NCI-H524 (cell line): ENCODE data around the gene ATP2B2.

Experiments used
- DNase-seq, 2 experiments: peaks; one replicate each; lab custom pipeline; 2025; lab: John Stamatoyannopoulos, UW

The ATP2B2 gene

DNA sequence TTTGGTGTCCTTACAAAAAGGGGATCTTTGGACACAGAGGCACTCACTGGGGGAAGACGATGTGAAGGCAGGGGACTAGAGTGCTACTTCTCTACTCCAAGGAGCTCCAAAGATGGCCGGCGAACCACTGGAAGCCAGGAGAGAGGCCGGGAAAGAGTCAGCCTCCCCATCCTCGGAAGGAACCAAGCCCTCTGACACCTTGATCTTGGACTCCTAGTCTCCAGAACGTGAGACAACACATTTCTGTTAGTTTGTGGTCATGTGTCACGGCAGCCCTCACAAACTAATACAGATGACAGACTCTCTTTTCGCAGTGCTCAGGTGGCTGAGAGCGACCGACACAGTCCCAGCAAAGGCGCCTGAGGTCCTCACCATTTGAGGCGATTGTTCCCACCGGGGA lies 24.4 kb upstream of the ATP2B2 start:
- DNase-seq, result no peak

DNA sequence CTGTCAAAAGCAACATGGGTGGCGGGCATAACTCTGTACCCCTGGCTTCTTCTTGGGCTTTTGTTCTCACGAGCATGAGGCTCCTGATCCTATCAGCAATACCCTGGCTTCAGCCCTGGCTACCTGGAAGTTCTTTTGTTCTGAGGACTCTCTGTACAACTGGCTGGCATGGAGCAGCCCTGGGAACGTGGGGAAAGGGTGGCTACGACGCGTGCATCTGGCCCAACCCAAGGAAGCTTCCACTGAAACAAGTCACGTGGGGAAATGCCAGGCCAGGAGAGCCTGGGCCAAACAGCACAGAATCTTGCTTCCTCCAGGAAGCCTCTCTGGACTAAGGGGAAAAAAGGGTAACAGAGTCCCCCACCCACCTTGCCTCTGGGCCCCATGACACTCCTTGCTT lies 22.7 kb upstream of the ATP2B2 start:
- DNase-seq, result no peak

- no peak for DNase-seq
Observed at GRCh38 chr3:10527295-10528001, 22.1 kb upstream of the ATP2B2 start.

- DNase-seq, result no peak
Observed at GRCh38 chr3:10526366-10526765, 21.0 kb upstream of the ATP2B2 start.

DNA sequence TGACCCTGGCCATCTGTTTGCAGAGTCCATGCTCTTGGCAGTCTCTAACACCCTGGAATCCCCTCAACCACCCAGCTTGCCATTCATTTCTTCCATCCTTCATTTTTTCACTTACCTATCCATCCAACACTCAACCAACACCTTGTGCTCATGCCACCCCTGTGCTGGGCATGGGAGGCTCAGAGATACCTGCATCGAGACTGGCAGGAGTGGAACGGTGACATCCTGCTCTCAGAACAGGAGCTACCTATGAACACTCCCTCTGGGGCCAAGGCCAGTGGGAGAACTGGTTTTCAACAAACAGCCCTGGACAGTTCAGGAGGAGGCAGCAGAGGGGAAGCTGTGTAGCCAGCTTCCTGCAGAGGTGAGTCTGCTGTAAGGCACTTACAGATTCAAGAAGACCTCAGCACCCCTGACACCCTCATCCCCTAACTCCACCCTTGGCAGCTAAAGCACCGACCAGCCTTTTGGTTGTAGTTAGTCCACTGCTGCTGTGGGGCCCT lies 19.5 kb upstream of the ATP2B2 start:
- no peak for DNase-seq

DNA sequence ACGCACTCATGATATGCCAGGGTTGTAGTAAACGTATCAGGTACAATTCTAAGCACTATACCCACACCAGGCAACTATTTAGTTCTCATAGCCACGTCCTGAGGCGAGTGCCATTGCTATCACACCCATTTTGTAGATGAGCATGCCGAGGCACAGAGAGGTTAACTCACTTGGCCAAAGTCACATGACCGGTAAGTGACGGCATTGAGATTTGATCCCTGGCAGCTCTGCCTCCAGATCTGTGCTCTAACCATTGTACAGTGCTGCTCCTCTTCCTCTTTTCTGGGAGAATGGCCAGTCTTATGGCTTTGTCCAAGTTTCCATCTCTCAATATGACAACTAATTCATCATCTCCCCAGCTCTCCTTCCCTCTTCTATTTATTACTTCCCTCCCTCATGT lies 18.9 kb upstream of the ATP2B2 start:
- no peak for DNase-seq

- DNase-seq, result no peak
Observed at GRCh38 chr3:10523561-10523960, 18.2 kb upstream of the ATP2B2 start.

- DNase-seq, result peak; percentile 61 to 81
Observed at GRCh38 chr3:10522646-10523303, 17.4 kb upstream of the ATP2B2 start.

GRCh38 chr3:10521772-10522441 lies 16.5 kb upstream of the ATP2B2 start:
- DNase-seq, result no peak

DNA sequence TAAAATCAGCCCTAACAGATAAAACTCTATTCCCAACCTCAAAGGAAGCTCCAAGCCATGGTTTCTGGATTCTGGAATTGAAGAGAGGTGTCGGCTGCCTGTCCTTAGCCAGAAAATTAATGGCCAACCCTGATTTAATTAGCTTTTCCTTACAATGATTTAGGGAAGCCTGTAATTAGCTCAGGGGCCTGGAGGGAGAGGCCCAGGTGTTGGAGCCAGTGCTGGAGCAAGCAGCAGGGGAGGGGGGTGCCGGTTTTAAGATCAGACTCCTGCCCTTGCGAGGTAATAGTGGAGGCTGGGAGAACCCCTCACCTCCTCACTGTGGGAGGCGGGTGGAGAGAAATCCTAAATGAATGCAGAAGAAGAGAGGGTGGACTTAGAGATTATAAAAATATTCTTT lies 14.7 kb upstream of the ATP2B2 start:
- DNase-seq, result peak in 1 of 2 experiments; percentile 15

- DNase-seq, result peak in 1 of 2 experiments; percentile 12
Observed at GRCh38 chr3:10519236-10519635, 13.8 kb upstream of the ATP2B2 start.

DNA sequence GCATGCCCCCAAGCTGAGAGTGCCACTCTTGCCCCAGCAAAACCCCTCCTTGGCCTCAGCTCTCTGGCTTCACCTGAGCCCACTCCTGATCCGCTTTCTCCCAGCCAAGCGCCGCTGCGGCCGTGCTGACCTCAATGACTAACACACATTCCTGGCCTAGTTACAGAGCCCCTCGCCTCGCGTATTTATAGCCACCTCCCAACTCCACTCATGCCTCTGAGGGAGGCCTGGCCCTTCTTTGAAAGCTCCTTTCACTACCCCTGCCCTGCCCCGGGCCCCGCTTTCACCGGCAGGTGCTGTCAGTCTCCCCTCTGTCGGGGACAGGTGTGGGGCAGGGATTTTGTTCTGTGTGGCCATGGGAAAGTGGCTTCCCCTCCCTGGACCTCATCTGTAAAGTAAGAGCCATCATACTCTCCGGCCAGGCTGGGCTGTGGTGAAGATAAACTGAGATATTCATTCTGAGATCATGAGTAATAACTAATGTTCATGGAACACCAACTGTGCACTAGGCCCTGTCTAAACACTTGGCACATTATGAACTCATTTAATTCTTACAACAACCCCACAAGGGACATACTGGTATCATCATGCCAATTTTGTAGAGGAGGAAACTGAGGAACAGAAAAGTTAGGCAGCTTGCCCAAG lies 13.2 kb upstream of the ATP2B2 start:
- no peak for DNase-seq

GRCh38 chr3:10517627-10518026 lies 12.2 kb upstream of the ATP2B2 start:
- no peak for DNase-seq

DNA sequence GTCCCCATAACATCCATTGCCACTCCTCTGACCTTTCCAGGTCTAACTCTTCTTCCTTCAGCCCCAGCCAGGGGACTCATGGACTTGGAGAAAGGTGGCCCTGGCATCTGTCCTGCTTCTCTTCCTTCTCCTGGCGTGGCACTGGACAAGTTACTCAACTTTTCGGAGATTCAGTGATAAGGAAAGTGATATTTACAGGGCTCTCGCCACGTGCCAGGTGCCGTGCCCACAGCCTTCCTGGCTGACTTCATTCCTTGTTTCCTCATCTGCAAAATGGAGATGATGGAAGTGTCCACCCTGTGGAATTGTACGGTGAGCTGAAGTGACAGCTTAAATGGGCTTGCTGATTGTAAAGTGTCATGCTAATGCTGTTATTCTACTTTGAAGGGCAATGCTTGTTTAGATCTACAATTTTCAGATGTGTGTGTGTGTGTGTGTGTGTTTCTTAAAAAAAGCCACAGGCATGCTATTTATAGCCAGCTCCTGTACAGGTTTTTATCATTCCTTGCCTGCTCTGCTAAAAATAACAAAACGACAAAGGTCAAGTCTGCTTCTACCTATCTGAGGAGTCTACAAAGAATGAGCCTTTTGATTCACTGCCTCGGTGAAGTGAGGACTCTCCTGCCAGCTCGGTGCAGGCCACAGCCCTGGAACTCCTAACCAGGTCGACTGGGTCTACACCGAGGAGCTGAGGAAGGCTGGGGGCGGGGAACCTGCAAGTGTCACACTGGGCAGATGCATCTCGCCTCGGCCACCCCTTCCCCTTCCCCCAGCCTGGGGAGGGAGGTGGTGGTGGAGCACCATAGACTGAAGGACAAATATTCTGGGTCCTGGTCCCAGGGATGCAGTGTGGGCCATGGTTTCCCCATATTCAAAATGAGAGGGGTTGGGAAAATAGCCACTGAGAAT lies 11.4 kb upstream of the ATP2B2 start:
- no peak for DNase-seq

- no peak for DNase-seq
Observed at GRCh38 chr3:10515884-10516495, 10.6 kb upstream of the ATP2B2 start.

GRCh38 chr3:10515396-10515795 lies 10.0 kb upstream of the ATP2B2 start:
- no peak for DNase-seq

DNA sequence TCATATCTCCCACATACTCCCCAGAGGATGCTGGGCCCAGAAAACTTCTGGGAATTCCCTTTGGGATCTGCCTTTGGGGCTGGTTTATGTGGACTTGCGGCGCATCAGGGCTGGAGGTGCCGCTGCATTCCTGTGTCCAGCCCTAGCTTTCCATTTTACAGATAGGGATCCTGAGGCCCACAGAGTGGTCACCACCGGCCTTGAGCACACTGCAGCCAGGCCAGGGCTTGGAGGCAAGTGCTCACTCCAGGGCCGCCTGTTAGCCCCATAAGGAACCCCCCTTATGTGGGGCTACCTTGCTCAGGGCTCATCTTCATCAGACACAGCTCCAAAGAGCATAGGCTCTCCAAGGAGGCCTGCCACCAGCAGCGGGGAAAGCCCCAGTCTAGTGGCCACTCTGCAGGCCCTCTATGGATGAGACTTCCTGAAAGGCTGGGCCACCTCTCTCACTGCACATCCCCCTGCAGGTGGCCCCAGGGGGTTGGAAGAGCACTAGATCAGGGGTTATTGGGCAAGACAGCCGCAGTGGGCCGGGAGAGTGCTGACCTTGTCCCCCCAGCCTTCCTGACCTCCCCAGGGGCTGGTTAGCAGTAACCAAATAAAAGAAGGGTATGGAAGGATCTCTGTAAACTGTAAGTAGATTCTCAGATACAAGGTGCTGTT lies 9.2 kb upstream of the ATP2B2 start:
- no peak for DNase-seq

- no peak for DNase-seq
Observed at GRCh38 chr3:10513306-10513705, 7.9 kb upstream of the ATP2B2 start.

DNA sequence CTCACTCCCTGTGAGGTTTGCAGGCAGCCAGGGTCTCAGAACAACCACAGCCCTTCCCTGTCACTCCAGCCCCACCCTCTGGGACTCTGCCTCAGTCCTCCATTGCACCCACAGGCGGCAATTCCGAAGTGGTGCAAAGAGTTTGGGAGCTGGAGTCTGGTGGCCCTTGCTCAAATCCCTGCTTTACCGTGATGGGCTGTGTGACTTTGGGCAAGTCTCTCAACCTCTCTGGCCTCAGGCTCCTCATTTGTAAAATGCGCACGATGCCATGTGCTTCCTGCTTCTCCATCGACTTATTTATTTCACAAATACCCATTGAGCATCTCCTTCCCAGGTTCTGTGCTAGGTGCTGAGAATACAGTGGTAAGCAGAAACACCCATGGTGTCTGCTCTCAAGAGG lies 7.3 kb upstream of the ATP2B2 start:
- no peak for DNase-seq

GRCh38 chr3:10511809-10512494 lies 6.6 kb upstream of the ATP2B2 start:
- DNase-seq, result no peak
